Loucy (cell line): ENCODE measurements around the gene MTA1.

Experiments used
- H2AFZ ChIP-seq: fragments of 200-600 bp; sonication (generic); 2 replicates; pipeline ENCODE4 v1.6.0; 2016; ENCODE audit warnings: antibody characterized with exemption, mild to moderate bottlenecking, low read length, moderate library complexity
- H3F3A ChIP-seq: fragments of 200-600 bp; 2 replicates; pipeline ENCODE4 v1.6.0; 2016; ENCODE audit warnings: antibody characterized with exemption, low read depth, mild to moderate bottlenecking
- H3K27me3 ChIP-seq: fragments of 200-600 bp; sonication (generic); 2 replicates; pipeline ENCODE4 v1.6.1; 2014; ENCODE audit warnings: low read length, mild to moderate bottlenecking; ENCODE audit not compliant: insufficient read depth, poor library complexity, severe bottlenecking
- H3K36me3 ChIP-seq: fragments of 200-600 bp; sonication (generic); 2 replicates; pipeline ENCODE4 v1.6.1; 2016; ENCODE audit warnings: low read length; ENCODE audit not compliant: insufficient read depth
- H3K4me1 ChIP-seq: fragments of 200-600 bp; sonication (generic); 2 replicates; pipeline ENCODE4 v1.5.1; 2014; ENCODE audit warnings: low read length, mild to moderate bottlenecking; ENCODE audit not compliant: insufficient read depth, poor library complexity, severe bottlenecking
- H3K4me2 ChIP-seq: fragments of 200-600 bp; sonication (generic); 2 replicates; pipeline ENCODE4 v1.6.0; 2014; ENCODE audit warnings: antibody characterized with exemption, low read length, low read depth, mild to moderate bottlenecking; ENCODE audit not compliant: poor library complexity, severe bottlenecking
- H3K4me3 ChIP-seq: fragments of 200-600 bp; sonication (generic); 2 replicates; pipeline ENCODE4 v1.5.1; 2014; ENCODE audit warnings: low read length, mild to moderate bottlenecking, mixed read lengths; ENCODE audit not compliant: poor library complexity, severe bottlenecking
- H3K79me2 ChIP-seq: fragments of 200-600 bp; sonication (generic); 2 replicates; pipeline ENCODE4 v1.6.1; 2014; ENCODE audit warnings: low read length; ENCODE audit not compliant: insufficient read depth
- H3K9ac ChIP-seq: fragments of 200-600 bp; sonication (generic); 2 replicates; pipeline ENCODE4 v1.6.0; 2014; ENCODE audit warnings: mild to moderate bottlenecking, low read depth, low read length, moderate library complexity; ENCODE audit not compliant: poor library complexity, severe bottlenecking
- H3K9me2 ChIP-seq: fragments of 200-600 bp; sonication (generic); replicated peaks from 2 replicates; pipeline ENCODE4 v1.6.1; 2016; ENCODE audit warnings: low read depth, low read length, mixed read lengths
- H3K9me3 ChIP-seq: fragments of 200-600 bp; sonication (generic); 2 replicates; pipeline ENCODE4 v1.6.1; 2014; ENCODE audit warnings: mild to moderate bottlenecking, antibody characterized with exemption, low read length, low read depth; ENCODE audit not compliant: insufficient read depth
- H4K20me1 ChIP-seq: fragments of 200-600 bp; sonication (generic); 2 replicates; pipeline ENCODE4 v1.6.0; 2014; ENCODE audit warnings: antibody characterized with exemption, low read length, mild to moderate bottlenecking; ENCODE audit not compliant: insufficient read depth, poor library complexity, severe bottlenecking
- CTCF ChIP-seq: fragments of 200-600 bp; sonication (generic); conservative IDR thresholded peaks from 2 replicates; pipeline ENCODE4 v1.5.1; 2014; ENCODE audit warnings: mild to moderate bottlenecking, antibody characterized with exemption, low read length
- EZH2phosphoT487 ChIP-seq: fragments of 200-600 bp; IDR thresholded peaks from 2 replicates; pipeline ENCODE4 v1.6.1; 2018; ENCODE audit warnings: antibody characterized with exemption, mild to moderate bottlenecking, moderate library complexity, borderline replicate concordance

MTA1 gene

GRCh38 chr14:105381446-105382342, 37.9 kb upstream of the MTA1 start:
- no peak for TF ChIP-seq EZH2phosphoT487
- TF ChIP-seq CTCF: no peak
- H3K27me3 ChIP-seq: no peaks in the 10 kb centered on the region
- H3K9me3 ChIP-seq: no peaks in the 10 kb centered on the region
- H3K4me1 ChIP-seq: peaks cover 11% of the 10 kb centered on the region
- no peak overlapping the region for H2AFZ ChIP-seq
- no peaks in the 10 kb centered on the region for H4K20me1 ChIP-seq
- no peak overlapping the region for H3K4me2 ChIP-seq
- H3K4me3 ChIP-seq: no peak overlapping the region
- H3K36me3 ChIP-seq: peaks cover 13% of the 10 kb centered on the region; the same call in 1 of the 2 replicates
- no peak overlapping the region for H3K9ac ChIP-seq
- H3K79me2 ChIP-seq: no peaks in the 10 kb centered on the region; the same call in 1 of the 2 replicates
- H3K9me2 ChIP-seq: no peaks in the 10 kb centered on the region
- no peaks in the 10 kb centered on the region for H3F3A ChIP-seq

GRCh38 chr14:105382343-105383082, 37.1 kb upstream of the MTA1 start:
- Histone ChIP-seq H3F3A (no peaks in the 10 kb centered on the region), H3K9me2 (no peaks in the 10 kb centered on the region), H3K4me3 (no peak overlapping the region), H3K4me2 (no peak overlapping the region), H3K9ac (no peak overlapping the region), H3K9me3 (no peaks in the 10 kb centered on the region), H3K27me3 (no peaks in the 10 kb centered on the region), H2AFZ (no peak overlapping the region), H3K36me3 (peaks cover 13% of the 10 kb centered on the region; the same call in 1 of the 2 replicates), H3K79me2 (no peaks in the 10 kb centered on the region; the same call in 1 of the 2 replicates), H3K4me1 (peaks cover 3% of the 10 kb centered on the region), H4K20me1 (no peaks in the 10 kb centered on the region)
- no peak for TF ChIP-seq CTCF
- no peak for TF ChIP-seq EZH2phosphoT487

- Histone ChIP-seq H3F3A (no peaks in the 10 kb centered on the region), H3K4me3 (no peak overlapping the region), H3K36me3 (peaks cover 13% of the 10 kb centered on the region; the same call in 1 of the 2 replicates), H3K27me3 (no peaks in the 10 kb centered on the region), H3K4me1 (no peaks in the 10 kb centered on the region), H4K20me1 (no peaks in the 10 kb centered on the region), H2AFZ (no peak overlapping the region), H3K9ac (no peak overlapping the region), H3K79me2 (no peaks in the 10 kb centered on the region), H3K9me2 (no peaks in the 10 kb centered on the region), H3K4me2 (no peak overlapping the region), H3K9me3 (no peaks in the 10 kb centered on the region)
- TF ChIP-seq EZH2phosphoT487: no peak
- TF ChIP-seq CTCF: no peak
Measured at GRCh38 chr14:105383083-105383730, 36.4 kb upstream of the MTA1 start.
